WTC11 (cell line): ENCODE measurements around the gene SETD7. TPM values are rescaled to one million over a fixed set of nuclear protein-coding genes. Genes with fewer than 3 reads are reported as not detected.

Experiments
- ATAC-seq: fragments of 200-7000 bp; cut with Tn5 transposase; 2 replicates; pipeline ENCODE4 v1.10.0; 2021; ENCODE audit warnings: mild to moderate bottlenecking, moderate library complexity
- CTCF ChIA-PET: fragments of 300-600 bp; sonication (Branson Sonifier 250); formaldehyde crosslinking; loops from one replicate; lab custom pipeline; 2021; ENCODE audit warnings: antibody characterized with exemption; lab: Charles Lee
- POLR2A ChIA-PET: fragments of 350-600 bp; sonication (Branson Sonifier 250); formaldehyde crosslinking; loops from one replicate; lab custom pipeline; 2021; ENCODE audit warnings: antibody characterized with exemption; lab: Charles Lee
- DNase-seq: peaks from one replicate; pipeline ENCODE4 v3.0.0; 2021; ENCODE audit warnings: low spot score
- H3K27ac Mint-ChIP-seq: 2 replicates; pipeline ENCODE4 v1.8.0; 2021; ENCODE audit warnings: mixed read lengths
- H3K27me3 Mint-ChIP-seq: 2 replicates; pipeline ENCODE4 v1.8.0; 2021; ENCODE audit warnings: low read depth, mild to moderate bottlenecking, moderate library complexity, mixed read lengths
- H3K36me3 Mint-ChIP-seq: 2 replicates; pipeline ENCODE4 v1.8.0; 2021; ENCODE audit warnings: mixed read lengths
- H3K4me1 Mint-ChIP-seq: 2 replicates; pipeline ENCODE4 v1.8.0; 2022; ENCODE audit warnings: mixed read lengths
- H3K4me3 Mint-ChIP-seq: 2 replicates; pipeline ENCODE4 v1.8.0; 2021; ENCODE audit warnings: mild to moderate bottlenecking, moderate library complexity, mixed read lengths
- H3K9me3 Mint-ChIP-seq: 2 replicates; pipeline ENCODE4 v1.8.0; 2021; ENCODE audit warnings: mixed read lengths
- CBFB ChIP-seq: sonication (generic); formaldehyde crosslinking; IDR thresholded peaks from 2 replicates; pipeline ENCODE4 v1.8.1; 2022; ENCODE audit warnings: mild to moderate bottlenecking, low read depth, missing genetic modification reagents
- ETV6 ChIP-seq: sonication (generic); formaldehyde crosslinking; IDR thresholded peaks from 2 replicates; pipeline ENCODE4 v1.8.1; 2022; ENCODE audit warnings: mild to moderate bottlenecking, missing genetic modification reagents
- FOXK1 ChIP-seq: sonication (generic); formaldehyde crosslinking; IDR thresholded peaks from 2 replicates; pipeline ENCODE4 v1.8.0; 2022; ENCODE audit warnings: mild to moderate bottlenecking, moderate library complexity, missing genetic modification reagents
- JAZF1 ChIP-seq: fragments of 250-450 bp; sonication (Bioruptor Pico); IDR thresholded peaks from 2 replicates; pipeline ENCODE4 v1.9.0; 2021; ENCODE audit warnings: moderate library complexity, mild to moderate bottlenecking, inconsistent platforms
- JUN ChIP-seq: sonication (generic); formaldehyde crosslinking; IDR thresholded peaks from 2 replicates; pipeline ENCODE4 v1.8.0; 2023; ENCODE audit warnings: mild to moderate bottlenecking, missing genetic modification reagents
- NFYB ChIP-seq: sonication (generic); formaldehyde crosslinking; conservative IDR thresholded peaks from 2 replicates; pipeline ENCODE4 v1.8.0; 2022; ENCODE audit warnings: low read depth, missing genetic modification reagents
- SMAD4 ChIP-seq: sonication (generic); formaldehyde crosslinking; IDR thresholded peaks from 2 replicates; pipeline ENCODE4 v1.8.0; 2022; ENCODE audit warnings: mild to moderate bottlenecking, missing genetic modification reagents
- TEAD1 ChIP-seq: sonication (generic); formaldehyde crosslinking; IDR thresholded peaks from 2 replicates; pipeline ENCODE4 v1.8.0; 2022; ENCODE audit warnings: mild to moderate bottlenecking, missing genetic modification reagents
- ZNF232 ChIP-seq: sonication (generic); formaldehyde crosslinking; IDR thresholded peaks from 2 replicates; pipeline ENCODE4 v1.8.0; 2022; ENCODE audit warnings: mild to moderate bottlenecking, missing genetic modification reagents
- ZNF423 ChIP-seq: fragments of 250-450 bp; sonication (Bioruptor Pico); IDR thresholded peaks from 2 replicates; pipeline ENCODE4 v2.1.2; 2022; ENCODE audit warnings: mild to moderate bottlenecking, moderate library complexity
- ZNF671 ChIP-seq: fragments of 250-450 bp; sonication (Bioruptor Pico); IDR thresholded peaks from 2 replicates; pipeline ENCODE4 v1.8.0; 2021; ENCODE audit warnings: mild to moderate bottlenecking
- total RNA-seq: library from RNA; stranded (reverse); gene quantifications from 3 replicates; pipeline ENCODE4 v1.2.3, GENCODE V29; 2021
- TF ChIP-seq, protein P1 (sequence below): fragments of 200-600 bp; IDR thresholded peaks from 2 replicates; pipeline ENCODE4 v1.8.0; 2022; ENCODE audit warnings: antibody characterized with exemption
- TF ChIP-seq, protein P2 (sequence below): sonication (generic); formaldehyde crosslinking; IDR thresholded peaks from 2 replicates; pipeline ENCODE4 v1.8.1; 2022; ENCODE audit warnings: mild to moderate bottlenecking, missing genetic modification reagents, moderate library complexity, borderline replicate concordance
- TF ChIP-seq, protein P3 (sequence below): sonication (generic); formaldehyde crosslinking; IDR thresholded peaks from 2 replicates; pipeline ENCODE4 v1.8.1; 2022; ENCODE audit warnings: mild to moderate bottlenecking, moderate library complexity, missing genetic modification reagents
- TF ChIP-seq, protein P4 (sequence below): sonication (generic); formaldehyde crosslinking; IDR thresholded peaks from 2 replicates; pipeline ENCODE4 v1.8.1; 2023; ENCODE audit warnings: mild to moderate bottlenecking, missing genetic modification reagents, moderate library complexity
- TF ChIP-seq, protein P5 (sequence below): sonication (generic); formaldehyde crosslinking; IDR thresholded peaks from 2 replicates; pipeline ENCODE4 v1.8.0; 2022; ENCODE audit warnings: missing genetic modification reagents
- TF ChIP-seq, protein P6 (sequence below): sonication (generic); formaldehyde crosslinking; IDR thresholded peaks from 2 replicates; pipeline ENCODE4 v1.8.0; 2022; ENCODE audit warnings: mild to moderate bottlenecking, missing genetic modification reagents
- TF ChIP-seq, protein P7 (sequence below): sonication (generic); formaldehyde crosslinking; IDR thresholded peaks from 2 replicates; pipeline ENCODE4 v1.8.0; 2023; ENCODE audit warnings: mild to moderate bottlenecking, missing genetic modification reagents

The SETD7 gene
- total RNA-seq, 1 experiment from 2014 or later = 5.6 TPM

DNA sequence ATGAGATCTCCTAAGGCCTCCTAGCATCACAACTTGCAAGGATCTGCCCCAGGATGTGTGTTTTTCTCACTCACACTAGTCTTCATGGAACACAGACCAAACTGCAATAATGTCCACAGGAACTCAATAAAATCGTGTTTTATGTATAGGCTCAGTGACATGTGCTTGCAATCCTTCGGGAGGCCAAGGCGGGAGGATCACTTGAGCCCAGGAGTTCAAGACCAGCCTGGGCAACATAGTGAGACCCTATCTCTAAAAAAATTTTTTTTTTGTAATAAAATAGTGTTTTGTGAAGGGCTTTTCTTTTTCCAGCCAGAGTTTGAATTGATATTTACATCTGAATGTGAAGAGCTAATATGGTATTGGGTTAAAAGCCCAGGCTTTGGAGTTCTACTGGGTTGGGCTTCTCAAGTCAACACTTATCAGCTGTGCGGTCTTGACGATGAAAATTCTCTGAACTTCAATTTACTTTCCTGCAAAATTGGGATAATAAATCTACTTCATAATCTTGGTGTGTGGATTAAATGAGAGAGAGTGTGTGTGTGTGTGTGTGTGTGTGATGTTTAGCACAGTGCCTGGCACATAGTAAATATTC, 38.7 kb upstream of the SETD7 start:
- ATAC-seq (no peak), DNase-seq (no peak)
- ChIA-PET CTCF (interaction anchor here (0.9 kb wide), 1 partner anchor 9 kb away, joined by 3 read pairs; no protein-coding TSS in a partner anchor), POLR2A (no interaction called here)
- Mint-ChIP-seq H3K27me3 (peaks cover 10% of the 10 kb centered on the region), H3K36me3 (no peaks in the 10 kb centered on the region), H3K4me1 (no peaks in the 10 kb centered on the region), H3K27ac (no peak overlapping the region), H3K4me3 (no peak overlapping the region), H3K9me3 (no peaks in the 10 kb centered on the region)
- TF ChIP-seq NFYB (CRISPR knock-in tag) (no peak), FOXK1 (CRISPR knock-in tag) (no peak), TEAD1 (CRISPR knock-in tag) (no peak), JUN (no peak), ZNF671 (no peak), CBFB (CRISPR knock-in tag) (no peak), ETV6 (CRISPR knock-in tag) (no peak), SMAD4 (CRISPR knock-in tag) (no peak), JAZF1 (CRISPR knock-in tag) (no peak), ZNF232 (CRISPR knock-in tag) (no peak), ZNF423 (CRISPR knock-in tag) (no peak)
- TF ChIP-seq, protein P1, sequence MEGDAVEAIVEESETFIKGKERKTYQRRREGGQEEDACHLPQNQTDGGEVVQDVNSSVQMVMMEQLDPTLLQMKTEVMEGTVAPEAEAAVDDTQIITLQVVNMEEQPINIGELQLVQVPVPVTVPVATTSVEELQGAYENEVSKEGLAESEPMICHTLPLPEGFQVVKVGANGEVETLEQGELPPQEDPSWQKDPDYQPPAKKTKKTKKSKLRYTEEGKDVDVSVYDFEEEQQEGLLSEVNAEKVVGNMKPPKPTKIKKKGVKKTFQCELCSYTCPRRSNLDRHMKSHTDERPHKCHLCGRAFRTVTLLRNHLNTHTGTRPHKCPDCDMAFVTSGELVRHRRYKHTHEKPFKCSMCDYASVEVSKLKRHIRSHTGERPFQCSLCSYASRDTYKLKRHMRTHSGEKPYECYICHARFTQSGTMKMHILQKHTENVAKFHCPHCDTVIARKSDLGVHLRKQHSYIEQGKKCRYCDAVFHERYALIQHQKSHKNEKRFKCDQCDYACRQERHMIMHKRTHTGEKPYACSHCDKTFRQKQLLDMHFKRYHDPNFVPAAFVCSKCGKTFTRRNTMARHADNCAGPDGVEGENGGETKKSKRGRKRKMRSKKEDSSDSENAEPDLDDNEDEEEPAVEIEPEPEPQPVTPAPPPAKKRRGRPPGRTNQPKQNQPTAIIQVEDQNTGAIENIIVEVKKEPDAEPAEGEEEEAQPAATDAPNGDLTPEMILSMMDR = no peak
- TF ChIP-seq, protein P2, sequence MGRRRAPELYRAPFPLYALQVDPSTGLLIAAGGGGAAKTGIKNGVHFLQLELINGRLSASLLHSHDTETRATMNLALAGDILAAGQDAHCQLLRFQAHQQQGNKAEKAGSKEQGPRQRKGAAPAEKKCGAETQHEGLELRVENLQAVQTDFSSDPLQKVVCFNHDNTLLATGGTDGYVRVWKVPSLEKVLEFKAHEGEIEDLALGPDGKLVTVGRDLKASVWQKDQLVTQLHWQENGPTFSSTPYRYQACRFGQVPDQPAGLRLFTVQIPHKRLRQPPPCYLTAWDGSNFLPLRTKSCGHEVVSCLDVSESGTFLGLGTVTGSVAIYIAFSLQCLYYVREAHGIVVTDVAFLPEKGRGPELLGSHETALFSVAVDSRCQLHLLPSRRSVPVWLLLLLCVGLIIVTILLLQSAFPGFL (CRISPR knock-in tag) = no peak
- TF ChIP-seq, protein P3, sequence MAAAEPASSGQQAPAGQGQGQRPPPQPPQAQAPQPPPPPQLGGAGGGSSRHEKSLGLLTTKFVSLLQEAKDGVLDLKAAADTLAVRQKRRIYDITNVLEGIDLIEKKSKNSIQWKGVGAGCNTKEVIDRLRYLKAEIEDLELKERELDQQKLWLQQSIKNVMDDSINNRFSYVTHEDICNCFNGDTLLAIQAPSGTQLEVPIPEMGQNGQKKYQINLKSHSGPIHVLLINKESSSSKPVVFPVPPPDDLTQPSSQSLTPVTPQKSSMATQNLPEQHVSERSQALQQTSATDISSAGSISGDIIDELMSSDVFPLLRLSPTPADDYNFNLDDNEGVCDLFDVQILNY = no peak
- TF ChIP-seq, protein P4, sequence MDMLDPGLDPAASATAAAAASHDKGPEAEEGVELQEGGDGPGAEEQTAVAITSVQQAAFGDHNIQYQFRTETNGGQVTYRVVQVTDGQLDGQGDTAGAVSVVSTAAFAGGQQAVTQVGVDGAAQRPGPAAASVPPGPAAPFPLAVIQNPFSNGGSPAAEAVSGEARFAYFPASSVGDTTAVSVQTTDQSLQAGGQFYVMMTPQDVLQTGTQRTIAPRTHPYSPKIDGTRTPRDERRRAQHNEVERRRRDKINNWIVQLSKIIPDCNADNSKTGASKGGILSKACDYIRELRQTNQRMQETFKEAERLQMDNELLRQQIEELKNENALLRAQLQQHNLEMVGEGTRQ = no peak
- TF ChIP-seq, protein P5, sequence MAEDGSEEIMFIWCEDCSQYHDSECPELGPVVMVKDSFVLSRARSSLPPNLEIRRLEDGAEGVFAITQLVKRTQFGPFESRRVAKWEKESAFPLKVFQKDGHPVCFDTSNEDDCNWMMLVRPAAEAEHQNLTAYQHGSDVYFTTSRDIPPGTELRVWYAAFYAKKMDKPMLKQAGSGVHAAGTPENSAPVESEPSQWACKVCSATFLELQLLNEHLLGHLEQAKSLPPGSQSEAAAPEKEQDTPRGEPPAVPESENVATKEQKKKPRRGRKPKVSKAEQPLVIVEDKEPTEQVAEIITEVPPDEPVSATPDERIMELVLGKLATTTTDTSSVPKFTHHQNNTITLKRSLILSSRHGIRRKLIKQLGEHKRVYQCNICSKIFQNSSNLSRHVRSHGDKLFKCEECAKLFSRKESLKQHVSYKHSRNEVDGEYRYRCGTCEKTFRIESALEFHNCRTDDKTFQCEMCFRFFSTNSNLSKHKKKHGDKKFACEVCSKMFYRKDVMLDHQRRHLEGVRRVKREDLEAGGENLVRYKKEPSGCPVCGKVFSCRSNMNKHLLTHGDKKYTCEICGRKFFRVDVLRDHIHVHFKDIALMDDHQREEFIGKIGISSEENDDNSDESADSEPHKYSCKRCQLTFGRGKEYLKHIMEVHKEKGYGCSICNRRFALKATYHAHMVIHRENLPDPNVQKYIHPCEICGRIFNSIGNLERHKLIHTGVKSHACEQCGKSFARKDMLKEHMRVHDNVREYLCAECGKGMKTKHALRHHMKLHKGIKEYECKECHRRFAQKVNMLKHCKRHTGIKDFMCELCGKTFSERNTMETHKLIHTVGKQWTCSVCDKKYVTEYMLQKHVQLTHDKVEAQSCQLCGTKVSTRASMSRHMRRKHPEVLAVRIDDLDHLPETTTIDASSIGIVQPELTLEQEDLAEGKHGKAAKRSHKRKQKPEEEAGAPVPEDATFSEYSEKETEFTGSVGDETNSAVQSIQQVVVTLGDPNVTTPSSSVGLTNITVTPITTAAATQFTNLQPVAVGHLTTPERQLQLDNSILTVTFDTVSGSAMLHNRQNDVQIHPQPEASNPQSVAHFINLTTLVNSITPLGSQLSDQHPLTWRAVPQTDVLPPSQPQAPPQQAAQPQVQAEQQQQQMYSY = no peak
- TF ChIP-seq, protein P6, sequence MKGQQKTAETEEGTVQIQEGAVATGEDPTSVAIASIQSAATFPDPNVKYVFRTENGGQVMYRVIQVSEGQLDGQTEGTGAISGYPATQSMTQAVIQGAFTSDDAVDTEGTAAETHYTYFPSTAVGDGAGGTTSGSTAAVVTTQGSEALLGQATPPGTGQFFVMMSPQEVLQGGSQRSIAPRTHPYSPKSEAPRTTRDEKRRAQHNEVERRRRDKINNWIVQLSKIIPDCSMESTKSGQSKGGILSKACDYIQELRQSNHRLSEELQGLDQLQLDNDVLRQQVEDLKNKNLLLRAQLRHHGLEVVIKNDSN = no peak
- TF ChIP-seq, protein P7, sequence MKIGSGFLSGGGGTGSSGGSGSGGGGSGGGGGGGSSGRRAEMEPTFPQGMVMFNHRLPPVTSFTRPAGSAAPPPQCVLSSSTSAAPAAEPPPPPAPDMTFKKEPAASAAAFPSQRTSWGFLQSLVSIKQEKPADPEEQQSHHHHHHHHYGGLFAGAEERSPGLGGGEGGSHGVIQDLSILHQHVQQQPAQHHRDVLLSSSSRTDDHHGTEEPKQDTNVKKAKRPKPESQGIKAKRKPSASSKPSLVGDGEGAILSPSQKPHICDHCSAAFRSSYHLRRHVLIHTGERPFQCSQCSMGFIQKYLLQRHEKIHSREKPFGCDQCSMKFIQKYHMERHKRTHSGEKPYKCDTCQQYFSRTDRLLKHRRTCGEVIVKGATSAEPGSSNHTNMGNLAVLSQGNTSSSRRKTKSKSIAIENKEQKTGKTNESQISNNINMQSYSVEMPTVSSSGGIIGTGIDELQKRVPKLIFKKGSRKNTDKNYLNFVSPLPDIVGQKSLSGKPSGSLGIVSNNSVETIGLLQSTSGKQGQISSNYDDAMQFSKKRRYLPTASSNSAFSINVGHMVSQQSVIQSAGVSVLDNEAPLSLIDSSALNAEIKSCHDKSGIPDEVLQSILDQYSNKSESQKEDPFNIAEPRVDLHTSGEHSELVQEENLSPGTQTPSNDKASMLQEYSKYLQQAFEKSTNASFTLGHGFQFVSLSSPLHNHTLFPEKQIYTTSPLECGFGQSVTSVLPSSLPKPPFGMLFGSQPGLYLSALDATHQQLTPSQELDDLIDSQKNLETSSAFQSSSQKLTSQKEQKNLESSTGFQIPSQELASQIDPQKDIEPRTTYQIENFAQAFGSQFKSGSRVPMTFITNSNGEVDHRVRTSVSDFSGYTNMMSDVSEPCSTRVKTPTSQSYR (CRISPR knock-in tag) = no peak
